Measurements from ENCODE around the gene C17orf75.

DNA sequence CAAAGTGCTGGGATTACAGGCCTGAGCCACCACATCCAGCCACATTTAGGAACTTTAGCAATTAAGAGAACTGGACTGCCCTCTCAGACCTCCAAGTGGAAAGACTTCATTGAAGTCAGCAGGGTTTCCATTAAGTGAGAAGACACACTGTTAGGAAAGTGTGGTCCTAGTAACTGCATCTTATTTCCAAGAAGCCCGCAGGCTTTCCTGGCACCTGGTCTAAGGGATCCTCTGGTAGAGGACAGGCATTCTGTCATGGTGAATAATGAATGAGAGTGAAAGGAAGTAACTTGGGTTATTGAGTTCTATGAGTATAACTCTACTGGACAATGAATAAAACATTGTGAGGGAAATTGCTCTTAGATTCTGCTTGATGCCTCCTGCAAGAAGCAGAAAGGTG lies 14.1 kb downstream of the C17orf75 start:
- TF ChIP-seq TAF1 (conservative IDR thresholded peaks at IDR 0.05), result no peak
- TF ChIP-seq, protein P1, sequence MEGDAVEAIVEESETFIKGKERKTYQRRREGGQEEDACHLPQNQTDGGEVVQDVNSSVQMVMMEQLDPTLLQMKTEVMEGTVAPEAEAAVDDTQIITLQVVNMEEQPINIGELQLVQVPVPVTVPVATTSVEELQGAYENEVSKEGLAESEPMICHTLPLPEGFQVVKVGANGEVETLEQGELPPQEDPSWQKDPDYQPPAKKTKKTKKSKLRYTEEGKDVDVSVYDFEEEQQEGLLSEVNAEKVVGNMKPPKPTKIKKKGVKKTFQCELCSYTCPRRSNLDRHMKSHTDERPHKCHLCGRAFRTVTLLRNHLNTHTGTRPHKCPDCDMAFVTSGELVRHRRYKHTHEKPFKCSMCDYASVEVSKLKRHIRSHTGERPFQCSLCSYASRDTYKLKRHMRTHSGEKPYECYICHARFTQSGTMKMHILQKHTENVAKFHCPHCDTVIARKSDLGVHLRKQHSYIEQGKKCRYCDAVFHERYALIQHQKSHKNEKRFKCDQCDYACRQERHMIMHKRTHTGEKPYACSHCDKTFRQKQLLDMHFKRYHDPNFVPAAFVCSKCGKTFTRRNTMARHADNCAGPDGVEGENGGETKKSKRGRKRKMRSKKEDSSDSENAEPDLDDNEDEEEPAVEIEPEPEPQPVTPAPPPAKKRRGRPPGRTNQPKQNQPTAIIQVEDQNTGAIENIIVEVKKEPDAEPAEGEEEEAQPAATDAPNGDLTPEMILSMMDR (IDR thresholded peaks at IDR 0.05; ENCODE audit: low read depth, low read length, missing input control), result no peak
- TF ChIP-seq, protein P2, sequence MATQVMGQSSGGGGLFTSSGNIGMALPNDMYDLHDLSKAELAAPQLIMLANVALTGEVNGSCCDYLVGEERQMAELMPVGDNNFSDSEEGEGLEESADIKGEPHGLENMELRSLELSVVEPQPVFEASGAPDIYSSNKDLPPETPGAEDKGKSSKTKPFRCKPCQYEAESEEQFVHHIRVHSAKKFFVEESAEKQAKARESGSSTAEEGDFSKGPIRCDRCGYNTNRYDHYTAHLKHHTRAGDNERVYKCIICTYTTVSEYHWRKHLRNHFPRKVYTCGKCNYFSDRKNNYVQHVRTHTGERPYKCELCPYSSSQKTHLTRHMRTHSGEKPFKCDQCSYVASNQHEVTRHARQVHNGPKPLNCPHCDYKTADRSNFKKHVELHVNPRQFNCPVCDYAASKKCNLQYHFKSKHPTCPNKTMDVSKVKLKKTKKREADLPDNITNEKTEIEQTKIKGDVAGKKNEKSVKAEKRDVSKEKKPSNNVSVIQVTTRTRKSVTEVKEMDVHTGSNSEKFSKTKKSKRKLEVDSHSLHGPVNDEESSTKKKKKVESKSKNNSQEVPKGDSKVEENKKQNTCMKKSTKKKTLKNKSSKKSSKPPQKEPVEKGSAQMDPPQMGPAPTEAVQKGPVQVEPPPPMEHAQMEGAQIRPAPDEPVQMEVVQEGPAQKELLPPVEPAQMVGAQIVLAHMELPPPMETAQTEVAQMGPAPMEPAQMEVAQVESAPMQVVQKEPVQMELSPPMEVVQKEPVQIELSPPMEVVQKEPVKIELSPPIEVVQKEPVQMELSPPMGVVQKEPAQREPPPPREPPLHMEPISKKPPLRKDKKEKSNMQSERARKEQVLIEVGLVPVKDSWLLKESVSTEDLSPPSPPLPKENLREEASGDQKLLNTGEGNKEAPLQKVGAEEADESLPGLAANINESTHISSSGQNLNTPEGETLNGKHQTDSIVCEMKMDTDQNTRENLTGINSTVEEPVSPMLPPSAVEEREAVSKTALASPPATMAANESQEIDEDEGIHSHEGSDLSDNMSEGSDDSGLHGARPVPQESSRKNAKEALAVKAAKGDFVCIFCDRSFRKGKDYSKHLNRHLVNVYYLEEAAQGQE (IDR thresholded peaks at IDR 0.05), result no peak
- TF ChIP-seq RAD21 (IDR thresholded peaks at IDR 0.05), result no peak

Measured in liver (tissue), 3 donors.